ENCODE data around the gene MAN1A1. TPM values are rescaled to one million over a fixed set of nuclear protein-coding genes. Genes with fewer than 3 reads are reported as not detected.
"Not testable (repeated sequence)": the region's sequence is repeated elsewhere in the genome, so short reads cannot be mapped to it uniquely, and the experiment has no call there.

Gene MAN1A1
- total RNA-seq, 1 donor from 2014 or later, result 75.5 TPM

DNA sequence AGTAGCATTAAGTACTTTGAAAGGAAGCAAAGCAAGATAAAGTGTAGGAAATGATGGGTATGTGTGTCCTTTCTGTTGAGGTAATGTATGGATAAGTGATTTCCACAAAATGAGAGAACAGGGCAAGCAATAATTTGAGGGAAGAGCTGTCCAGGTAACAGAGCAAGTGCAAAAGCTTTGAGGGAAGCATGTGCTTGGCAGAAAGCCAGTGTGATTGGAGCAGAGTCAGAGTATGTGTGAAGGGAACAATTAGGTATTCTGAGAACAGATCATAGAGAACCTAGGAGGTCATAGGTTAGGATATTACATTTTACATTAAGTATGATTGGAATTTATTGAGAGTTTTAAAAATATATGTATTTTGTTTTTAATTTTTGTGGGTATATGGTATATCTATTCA, 30.2 kb upstream of the MAN1A1 start:
- peaks cover 0 to 33% of the 10 kb centered on the region in 2 donors for H3K9me3 ChIP-seq
- TF ChIP-seq CTCF (IDR thresholded peaks at IDR 0.05), result no peak
- no peak for DNase-seq (ENCODE audit: low spot score in 2 of 2)
- no peak overlapping the region for H3K27ac ChIP-seq
- H3K4me1 ChIP-seq, result no peaks in the 10 kb centered on the region
- no peak overlapping the region for H3K4me3 ChIP-seq
- intact Hi-C loops (cut with DNase I), result no loop called here
- no peaks in the 10 kb centered on the region for H3K27me3 ChIP-seq
- no peaks in the 10 kb centered on the region for H3K36me3 ChIP-seq

GRCh38 chr6:119377043-119377442, 27.5 kb upstream of the MAN1A1 start:
- H3K4me3 ChIP-seq; intact Hi-C loops (cut with DNase I); H3K27ac ChIP-seq; DNase-seq (ENCODE audit: low spot score in 2 of 2); H3K4me1 ChIP-seq; H3K36me3 ChIP-seq; H3K27me3 ChIP-seq: not testable (repeated sequence)
- H3K9me3 ChIP-seq, result peaks cover 7 to 25% of the 10 kb centered on the region in 2 donors

GRCh38 chr6:119370080-119370479, 20.5 kb upstream of the MAN1A1 start:
- no peak overlapping the region for H3K4me3 ChIP-seq
- DNase-seq (ENCODE audit: low spot score in 2 of 2), result no peak
- H3K9me3 ChIP-seq, result peaks cover 0 to 7% of the 10 kb centered on the region in 2 donors
- no peaks in the 10 kb centered on the region for H3K27me3 ChIP-seq
- no peaks in the 10 kb centered on the region for H3K36me3 ChIP-seq
- H3K27ac ChIP-seq, result no peak overlapping the region
- no peaks in the 10 kb centered on the region for H3K4me1 ChIP-seq
- TF ChIP-seq CTCF (IDR thresholded peaks at IDR 0.05), result no peak
- intact Hi-C loops (cut with DNase I), result no loop called here

GRCh38 chr6:119368921-119369320, 19.4 kb upstream of the MAN1A1 start:
- intact Hi-C loops (cut with DNase I), result no loop called here
- H3K9me3 ChIP-seq, result peaks cover 0 to 7% of the 10 kb centered on the region in 2 donors
- no peak overlapping the region for H3K27ac ChIP-seq
- H3K27me3 ChIP-seq, result no peaks in the 10 kb centered on the region
- TF ChIP-seq CTCF (IDR thresholded peaks at IDR 0.05), result no peak
- no peak for DNase-seq (ENCODE audit: low spot score in 2 of 2)
- no peak overlapping the region for H3K4me3 ChIP-seq
- no peaks in the 10 kb centered on the region for H3K36me3 ChIP-seq
- no peaks in the 10 kb centered on the region for H3K4me1 ChIP-seq

DNA sequence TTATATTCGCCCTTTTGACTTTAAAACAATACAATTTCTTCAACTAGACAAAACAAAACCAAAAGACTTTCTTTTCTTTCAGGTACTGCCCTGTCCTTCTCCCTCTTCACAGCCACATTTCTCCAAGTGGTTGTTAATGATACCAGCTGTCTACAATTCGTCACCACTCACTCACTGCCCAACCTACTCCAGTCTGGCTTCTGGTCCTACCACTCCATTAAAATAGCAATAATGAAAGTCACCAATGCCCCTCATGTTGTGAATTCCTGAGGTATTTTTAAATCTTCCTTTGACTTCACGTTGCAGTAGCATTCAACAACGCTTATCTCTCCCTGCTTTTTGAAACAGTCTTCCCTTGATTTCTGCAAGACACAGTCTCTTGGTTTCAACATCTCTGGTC, 11.6 kb upstream of the MAN1A1 start:
- intact Hi-C loops (cut with DNase I), result no loop called here
- Histone ChIP-seq H3K4me3 (no peak overlapping the region), H3K4me1 (no peaks in the 10 kb centered on the region), H3K27me3 (no peaks in the 10 kb centered on the region), H3K9me3 (no peaks in the 10 kb centered on the region), H3K27ac (no peak overlapping the region), H3K36me3 (no peaks in the 10 kb centered on the region)
- TF ChIP-seq CTCF (IDR thresholded peaks at IDR 0.05), result no peak
- DNase-seq (ENCODE audit: low spot score in 2 of 2), result no peak

GRCh38 chr6:119360262-119360915, 10.8 kb upstream of the MAN1A1 start:
- no peak for DNase-seq (ENCODE audit: low spot score in 2 of 2)
- TF ChIP-seq CTCF (IDR thresholded peaks at IDR 0.05), result no peak
- intact Hi-C loops (cut with DNase I), result no loop called here
- Histone ChIP-seq H3K4me1 (no peaks in the 10 kb centered on the region), H3K27me3 (no peaks in the 10 kb centered on the region), H3K4me3 (no peak overlapping the region), H3K9me3 (no peaks in the 10 kb centered on the region), H3K36me3 (no peaks in the 10 kb centered on the region), H3K27ac (no peak overlapping the region)
